ENCODE measurements around the gene DEK. TPM values are rescaled to one million over a fixed set of nuclear protein-coding genes. Genes with fewer than 3 reads are reported as not detected.
"Not testable (repeated sequence)": the region's sequence is repeated elsewhere in the genome, so short reads cannot be mapped to it uniquely, and the experiment has no call there.

Gene DEK
- total RNA-seq, 1 donor from 2014 or later = 187 TPM

GRCh38 chr6:18240230-18240629 lies 24.1 kb downstream of the DEK start:
- no peak for DNase-seq (ENCODE audit: low spot score)

GRCh38 chr6:18237167-18237566 lies 27.2 kb downstream of the DEK start:
- no peak for DNase-seq (ENCODE audit: low spot score)

GRCh38 chr6:18235524-18235923 lies 28.8 kb downstream of the DEK start:
- no peak for DNase-seq (ENCODE audit: low spot score)

GRCh38 chr6:18234564-18234963 lies 29.8 kb downstream of the DEK start:
- no peak for DNase-seq (ENCODE audit: low spot score)

- not testable (repeated sequence) for DNase-seq (ENCODE audit: low spot score)
Observed at GRCh38 chr6:18233770-18234169, 30.6 kb downstream of the DEK start.

- DNase-seq (ENCODE audit: low spot score) = not testable (repeated sequence)
Observed at GRCh38 chr6:18231856-18232255, 32.5 kb downstream of the DEK start.

GRCh38 chr6:18228590-18228989 lies 35.7 kb downstream of the DEK start:
- not testable (repeated sequence) for DNase-seq (ENCODE audit: low spot score)

- not testable (repeated sequence) for DNase-seq (ENCODE audit: low spot score)
Observed at GRCh38 chr6:18227166-18227565, 37.2 kb downstream of the DEK start.

- DNase-seq (ENCODE audit: low spot score) = not testable (repeated sequence)
Observed at GRCh38 chr6:18226451-18227105, 37.8 kb downstream of the DEK start.

- DNase-seq (ENCODE audit: low spot score) = no peak
Observed at GRCh38 chr6:18221288-18221615, 43.1 kb downstream of the DEK start.

GRCh38 chr6:18219591-18219990 lies 44.7 kb downstream of the DEK start:
- peak; percentile 60 for DNase-seq (ENCODE audit: low spot score)

GRCh38 chr6:18218233-18218632 lies 46.1 kb downstream of the DEK start:
- DNase-seq (ENCODE audit: low spot score) = no peak

GRCh38 chr6:18216411-18216810 lies 47.9 kb downstream of the DEK start:
- no peak for DNase-seq (ENCODE audit: low spot score)

- DNase-seq (ENCODE audit: low spot score) = no peak
Observed at GRCh38 chr6:18215436-18215835, 48.9 kb downstream of the DEK start.

GRCh38 chr6:18214003-18214402 lies 50.3 kb downstream of the DEK start:
- DNase-seq (ENCODE audit: low spot score) = no peak

- no peak for DNase-seq (ENCODE audit: low spot score)
Observed at GRCh38 chr6:18213439-18213838, 50.9 kb downstream of the DEK start.

- no peak for DNase-seq (ENCODE audit: low spot score)
Observed at GRCh38 chr6:18212231-18212630, 52.1 kb downstream of the DEK start.

- no peak for DNase-seq (ENCODE audit: low spot score)
Observed at GRCh38 chr6:18211338-18211737, 53.0 kb downstream of the DEK start.

- no peak for DNase-seq (ENCODE audit: low spot score)
Observed at GRCh38 chr6:18210707-18211106, 53.6 kb downstream of the DEK start.

GRCh38 chr6:18209539-18210197 lies 54.7 kb downstream of the DEK start:
- DNase-seq (ENCODE audit: low spot score) = no peak

- DNase-seq (ENCODE audit: low spot score) = not testable (repeated sequence)
Observed at GRCh38 chr6:18208778-18209177, 55.6 kb downstream of the DEK start.

GRCh38 chr6:18207949-18208348 lies 56.4 kb downstream of the DEK start:
- DNase-seq (ENCODE audit: low spot score) = no peak

- DNase-seq (ENCODE audit: low spot score) = no peak
Observed at GRCh38 chr6:18207438-18207837, 56.9 kb downstream of the DEK start.

- no peak for DNase-seq (ENCODE audit: low spot score)
Observed at GRCh38 chr6:18206591-18206990, 57.7 kb downstream of the DEK start.
